CD4-positive, alpha-beta T cell treated with Interleukin-15 for 4 hours (primary cell): ENCODE measurements around the gene PERCC1.
"Not testable (repeated sequence)": the region's sequence is repeated elsewhere in the genome, so short reads cannot be mapped to it uniquely, and the experiment has no call there.

Source experiments
- DNase-seq: peaks from one replicate; pipeline ENCODE4 v3.0.0-alpha.2; 2020; ENCODE audit warnings: low spot score

Gene PERCC1

GRCh38 chr16:1450218-1450617, 19.3 kb downstream of the PERCC1 start:
- DNase-seq: no peak

DNA sequence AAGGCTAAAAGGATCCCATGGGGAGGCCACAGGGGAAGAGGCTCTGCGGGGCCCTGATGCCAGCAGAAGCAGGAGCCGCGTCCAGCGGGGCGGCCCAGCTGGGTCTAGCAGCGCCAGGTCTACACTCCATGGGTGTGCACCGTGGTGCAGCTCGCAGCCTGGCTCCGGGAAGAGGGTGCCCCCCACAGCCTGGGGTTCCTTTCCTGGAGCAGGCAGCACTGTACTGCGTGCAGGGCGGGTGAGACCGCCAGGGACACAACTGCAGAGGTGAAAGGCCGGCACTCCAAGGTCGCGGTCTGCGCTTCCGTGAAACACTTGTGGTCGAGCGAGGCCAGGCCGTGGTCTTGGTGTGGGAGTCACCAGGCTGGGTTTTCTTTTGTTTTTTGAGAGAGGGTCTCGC, 20.0 kb downstream of the PERCC1 start:
- no peak for DNase-seq

DNA sequence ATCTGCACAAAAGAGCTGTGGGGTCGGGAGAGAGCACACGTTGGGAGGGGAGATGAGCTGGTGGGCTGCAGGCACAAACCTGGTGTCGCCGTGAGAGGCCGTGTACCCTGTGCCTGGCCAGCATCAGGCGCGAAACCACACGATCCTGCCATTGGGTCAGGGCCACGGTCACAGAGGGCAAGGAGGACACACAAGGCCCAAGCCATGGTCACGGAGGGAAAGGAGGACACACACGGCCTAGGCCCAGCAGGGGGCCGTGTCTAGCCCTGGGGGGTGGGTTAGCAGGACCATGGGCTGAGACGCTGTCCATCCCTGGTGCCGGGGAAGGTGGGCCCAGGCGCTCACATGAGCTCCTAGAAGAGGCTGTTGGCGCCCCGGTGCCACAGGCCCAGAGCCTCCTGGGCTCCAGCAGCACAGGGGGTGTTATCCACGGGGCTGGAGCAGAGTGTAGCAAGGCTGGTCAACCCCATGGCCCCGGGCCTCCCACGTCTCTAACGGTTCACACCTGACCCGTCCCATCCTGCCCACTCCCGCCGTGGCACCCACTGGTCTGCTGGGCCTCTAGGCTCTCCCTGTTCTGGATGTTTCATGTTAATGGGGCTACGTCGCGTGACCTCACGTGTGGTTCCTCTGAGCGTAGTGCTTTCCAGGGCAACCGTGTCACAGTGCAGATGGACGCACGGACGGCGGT, 21.0 kb downstream of the PERCC1 start:
- DNase-seq: no peak

GRCh38 chr16:1452530-1452929, 21.7 kb downstream of the PERCC1 start:
- no peak for DNase-seq

DNA sequence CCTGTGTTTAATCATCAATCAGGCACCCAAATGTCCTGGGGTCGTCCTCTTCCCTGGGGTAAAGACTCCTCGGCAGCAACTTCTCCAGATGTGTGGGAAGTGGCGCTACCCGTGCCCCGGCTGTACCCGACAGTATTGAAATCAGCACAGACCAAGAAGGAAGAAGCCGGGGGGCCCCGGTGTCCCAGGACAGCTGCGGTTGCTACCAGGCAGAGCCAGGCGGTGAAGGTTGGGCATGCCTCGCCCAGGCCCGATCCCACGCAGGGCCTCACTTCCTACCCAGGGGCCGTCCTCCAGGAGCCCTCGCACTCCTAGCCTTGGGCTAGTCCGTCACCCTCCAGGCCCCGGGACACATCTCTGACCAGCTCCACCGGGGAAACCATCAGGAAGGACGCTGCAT, 22.4 kb downstream of the PERCC1 start:
- no peak for DNase-seq

DNA sequence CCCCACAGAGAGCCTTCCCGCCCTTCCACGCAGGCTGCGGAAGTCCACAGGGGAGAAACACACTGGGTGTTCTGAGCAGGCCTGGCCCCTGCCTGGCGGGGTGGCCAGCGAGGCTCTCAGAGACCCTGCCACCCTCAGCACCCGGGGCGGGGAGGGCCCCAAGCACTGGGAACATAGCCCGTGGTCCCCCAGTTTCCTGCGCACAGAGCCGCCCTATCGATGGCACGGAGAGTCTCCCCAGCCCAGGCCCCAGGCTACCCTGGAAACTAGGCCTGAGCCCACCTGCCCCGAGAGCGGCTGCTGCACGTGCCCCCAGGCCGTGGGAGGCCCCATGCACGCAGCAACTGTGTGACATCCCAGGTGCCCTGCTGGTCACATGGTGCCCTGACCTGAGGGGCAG, 23.7 kb downstream of the PERCC1 start:
- DNase-seq: no peak

DNA sequence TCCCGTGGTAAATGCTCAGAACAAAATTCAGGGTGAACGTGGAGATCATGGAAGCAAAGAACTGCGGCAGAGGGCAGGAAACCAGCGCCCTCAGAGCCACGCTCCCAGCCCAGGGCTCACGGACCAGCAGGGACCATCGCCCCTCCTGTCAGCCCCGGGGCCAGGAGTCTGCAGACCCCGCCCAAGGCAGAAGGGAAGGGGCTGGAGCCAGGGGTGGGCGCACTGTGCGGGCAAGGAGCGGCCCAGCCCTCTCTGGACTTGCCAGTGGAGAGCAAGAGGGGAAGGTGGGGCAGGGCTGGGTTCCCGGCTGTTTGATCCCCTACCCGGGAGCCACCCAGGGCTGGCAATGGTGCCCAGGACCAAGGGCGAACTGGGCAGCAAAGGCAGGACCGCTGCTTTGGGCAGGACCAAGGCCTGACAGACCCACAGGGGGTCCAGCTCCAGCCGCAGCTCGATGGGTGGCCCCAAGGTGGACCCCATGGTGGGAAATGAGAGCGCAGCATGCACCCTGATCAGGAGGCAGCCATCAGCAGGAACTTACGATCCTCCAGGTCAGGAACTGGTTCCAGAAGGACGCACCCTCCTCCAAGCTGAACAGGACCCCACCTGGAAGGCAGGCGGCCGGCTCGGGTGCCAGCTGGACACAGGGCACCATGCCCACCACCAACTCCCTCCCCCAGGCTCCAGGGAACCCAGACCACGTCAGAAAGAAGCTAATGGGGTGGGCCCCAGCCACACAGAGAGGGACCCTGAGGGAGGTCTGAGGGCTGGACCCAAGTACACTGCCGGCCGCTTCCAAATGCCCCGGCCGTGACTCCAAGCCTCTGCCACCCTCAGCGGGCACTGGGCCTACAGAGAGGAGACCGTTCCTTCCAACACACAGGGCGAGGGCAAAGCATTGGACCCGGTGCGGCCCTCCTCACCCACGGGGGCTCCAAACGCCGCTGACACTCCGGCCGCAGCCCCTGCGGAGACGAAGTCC, 24.6 kb downstream of the PERCC1 start:
- no peak for DNase-seq

DNA sequence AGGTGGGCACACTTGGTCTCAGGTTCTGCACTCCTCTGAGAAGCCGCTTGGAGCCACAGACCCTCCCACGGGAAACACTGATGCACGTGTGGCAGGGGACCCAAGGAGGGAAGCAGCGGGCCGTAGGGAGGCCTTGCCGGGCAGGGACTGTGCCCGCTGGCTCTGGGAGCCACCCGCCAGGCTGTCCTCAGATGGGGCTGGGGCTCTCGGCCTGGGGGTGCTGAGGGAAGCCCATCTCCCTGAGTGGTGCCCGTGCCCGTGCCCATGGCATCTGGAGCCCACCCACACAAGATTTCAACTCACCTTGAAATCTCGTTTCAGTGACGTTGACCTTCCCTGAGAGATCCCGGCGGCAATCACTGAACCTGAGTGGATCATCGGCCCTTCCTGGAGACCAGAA, 26.1 kb downstream of the PERCC1 start:
- no peak for DNase-seq

DNA sequence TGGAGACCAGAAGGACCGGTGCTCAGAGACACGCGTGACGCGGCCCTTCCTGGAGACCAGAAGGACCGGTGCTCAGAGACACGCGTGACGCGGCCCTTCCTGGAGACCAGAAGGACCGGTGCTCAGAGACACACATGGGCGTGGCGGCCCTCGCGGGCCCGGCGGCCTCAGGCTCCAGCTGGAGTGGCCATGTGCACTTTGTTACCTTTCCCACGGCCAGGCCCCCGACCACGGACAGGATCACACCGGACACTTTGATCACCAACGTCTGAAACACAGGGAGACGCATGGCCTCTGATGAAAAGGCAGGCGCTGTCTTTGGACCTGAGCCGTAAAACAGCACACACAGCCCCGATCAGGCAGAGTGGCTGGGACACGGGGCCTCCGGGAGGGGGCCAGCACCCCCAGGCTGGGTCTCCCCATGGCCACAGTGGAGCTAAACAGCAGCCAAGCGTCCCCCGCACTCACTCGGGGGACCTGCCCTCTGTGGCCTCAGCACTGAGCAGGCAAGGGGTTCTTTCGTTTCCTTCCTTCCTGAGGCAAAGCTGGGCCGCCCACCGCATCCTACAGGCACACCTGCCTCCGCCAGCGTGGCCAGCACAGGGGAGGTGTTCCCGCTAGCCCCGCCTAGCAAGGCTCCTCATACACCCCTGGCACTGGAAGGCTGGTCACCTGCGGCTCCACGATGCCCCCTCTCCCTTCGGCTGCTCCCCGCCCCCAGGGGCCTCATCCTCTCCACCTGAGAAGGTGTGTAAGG, 26.8 kb downstream of the PERCC1 start:
- no peak for DNase-seq

- no peak for DNase-seq
These were observed 27.6 kb downstream of the PERCC1 start for GRCh38 chr16:1458336-1458976.

DNA sequence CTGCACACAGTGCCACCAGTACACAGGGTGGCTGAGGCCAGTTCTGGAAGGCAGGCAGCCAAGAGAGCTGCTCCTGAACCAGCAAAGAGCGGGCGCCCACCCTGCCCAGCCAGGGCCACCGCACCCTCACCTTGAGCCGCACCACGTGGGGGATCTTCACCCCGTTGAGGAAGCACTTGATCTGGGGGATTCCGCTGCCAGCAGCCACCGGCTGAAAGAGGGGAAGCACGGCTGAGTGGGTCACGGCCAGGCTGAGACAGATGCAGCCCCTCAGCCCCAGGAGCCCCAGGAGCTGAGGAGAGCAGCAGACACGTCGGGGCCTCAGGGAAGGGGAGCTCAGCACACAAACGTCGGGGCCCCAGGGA, 28.1 kb downstream of the PERCC1 start:
- no peak for DNase-seq

DNA sequence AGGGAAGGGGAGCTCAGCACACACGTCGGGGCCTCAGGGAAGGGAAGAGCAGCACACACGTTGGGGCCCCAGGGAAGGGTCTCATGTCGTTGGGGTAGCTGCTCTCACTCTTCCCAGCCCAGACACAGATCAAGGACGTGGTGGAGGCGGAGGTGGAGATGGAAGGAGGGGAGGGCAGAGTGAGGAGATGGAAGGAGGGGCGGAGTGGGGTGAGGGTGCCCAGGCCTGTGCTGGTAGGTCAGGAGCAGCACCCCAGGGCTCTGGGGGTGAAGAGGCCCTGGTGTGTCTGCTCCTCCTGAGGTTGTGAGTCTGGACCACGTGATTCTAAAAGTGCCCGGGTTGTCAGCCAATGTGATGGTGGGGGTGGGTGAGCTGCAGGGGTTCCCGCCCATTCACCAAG, 29.1 kb downstream of the PERCC1 start:
- no peak for DNase-seq

- DNase-seq: no peak
These were observed 29.8 kb downstream of the PERCC1 start for GRCh38 chr16:1460602-1461138.

DNA sequence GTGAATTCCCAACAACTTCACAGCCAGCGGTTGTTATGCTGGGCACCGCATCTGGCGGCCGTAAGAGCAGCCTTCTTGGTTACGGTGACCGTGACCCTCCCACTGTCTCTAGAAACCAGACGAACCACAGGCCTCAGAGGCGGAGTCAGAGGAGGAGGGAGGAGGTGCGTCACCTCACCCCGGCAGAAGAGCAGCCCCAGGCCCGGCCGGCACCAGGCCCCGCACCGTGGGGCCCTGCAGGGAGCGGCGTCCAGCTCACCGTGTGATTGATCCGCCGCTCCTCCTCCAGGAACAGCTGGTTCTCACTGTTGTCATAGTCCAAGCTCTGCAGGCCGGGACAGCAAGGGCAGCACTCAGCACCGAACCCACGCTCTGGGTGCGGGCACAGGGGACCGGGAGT, 30.3 kb downstream of the PERCC1 start:
- no peak for DNase-seq

DNA sequence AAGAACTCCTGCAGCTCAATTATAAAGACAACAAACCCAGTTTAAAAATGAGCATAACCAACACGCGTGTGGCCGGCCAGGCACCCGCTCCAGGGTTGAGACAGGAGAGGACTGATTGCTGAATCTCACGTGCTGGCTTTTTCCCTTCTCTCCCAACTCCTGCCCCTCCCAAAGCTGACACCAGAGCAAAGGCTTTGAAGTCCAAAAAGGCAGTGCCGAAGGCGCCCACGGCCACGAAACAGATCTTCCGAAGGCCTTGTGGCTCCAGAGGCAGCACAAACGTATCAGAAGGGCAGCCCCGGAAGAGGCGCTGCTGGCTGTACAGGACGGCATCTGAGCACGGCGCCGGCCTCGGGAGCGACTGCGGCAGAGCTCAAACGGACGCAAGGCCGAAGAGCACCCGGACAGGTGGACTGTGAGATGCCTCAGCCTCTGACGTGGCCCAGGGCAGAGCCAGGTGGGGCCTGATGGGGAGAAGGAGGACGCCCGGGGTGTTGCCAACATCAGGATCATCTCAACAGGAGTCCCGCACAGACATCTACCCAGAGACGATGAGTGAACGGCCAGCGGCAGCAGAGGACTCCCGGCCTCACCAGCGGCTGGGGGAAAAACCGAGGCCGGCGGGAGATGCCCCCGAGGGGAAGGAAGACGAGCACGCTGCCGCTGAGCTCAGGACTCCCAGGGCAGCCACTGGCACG, 33.5 kb downstream of the PERCC1 start:
- no peak for DNase-seq

DNA sequence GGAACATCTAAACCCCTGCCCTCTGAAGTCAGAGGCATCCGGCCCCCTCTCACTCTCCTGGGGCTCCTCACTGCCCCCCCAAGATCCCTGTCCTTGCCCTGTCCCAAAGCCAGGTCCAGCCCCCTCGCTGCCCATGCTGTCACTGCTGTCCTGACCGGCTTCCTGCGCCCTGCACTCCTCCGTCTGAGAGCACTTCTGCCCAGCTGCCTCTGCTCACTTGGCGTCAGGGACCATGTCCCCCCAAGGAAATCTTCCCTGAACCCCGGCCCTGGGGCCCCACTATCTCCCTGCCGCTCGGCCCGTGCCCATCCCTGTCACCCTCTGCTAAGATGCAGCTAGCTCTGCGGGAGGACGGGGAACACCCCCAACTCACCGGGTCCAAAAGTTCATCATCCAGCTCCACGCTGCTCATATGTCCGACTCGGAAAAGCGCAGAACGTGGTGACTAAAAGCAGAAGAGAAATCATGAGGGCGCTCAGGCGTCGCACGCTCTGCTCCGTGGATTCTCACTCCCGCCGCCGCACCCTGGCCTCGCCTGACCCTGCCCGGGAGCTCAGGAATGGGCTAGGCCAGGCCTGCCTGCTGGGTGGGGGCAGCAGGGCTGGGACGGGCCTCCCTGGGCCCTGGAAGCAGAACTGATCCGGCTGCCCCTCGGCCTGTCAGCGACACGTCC, 34.2 kb downstream of the PERCC1 start:
- DNase-seq: no peak

DNA sequence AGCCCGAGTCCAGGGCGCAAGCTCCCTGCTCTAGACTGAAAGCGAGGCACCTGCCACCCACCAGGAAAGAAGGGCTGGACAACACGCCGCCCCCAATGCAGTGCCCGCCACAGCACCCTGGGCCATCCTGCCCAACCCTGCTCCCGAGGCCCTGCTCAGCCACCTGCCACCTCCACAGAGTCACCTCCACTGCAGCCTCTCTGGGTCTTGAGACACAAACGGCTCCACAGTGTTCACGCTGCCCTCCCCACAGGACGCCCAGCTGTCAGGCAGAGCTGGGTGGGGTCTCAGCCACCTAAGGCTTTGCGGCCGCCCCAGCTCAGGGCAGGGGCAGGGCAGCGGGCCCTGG, 34.7 kb downstream of the PERCC1 start:
- no peak for DNase-seq

DNA sequence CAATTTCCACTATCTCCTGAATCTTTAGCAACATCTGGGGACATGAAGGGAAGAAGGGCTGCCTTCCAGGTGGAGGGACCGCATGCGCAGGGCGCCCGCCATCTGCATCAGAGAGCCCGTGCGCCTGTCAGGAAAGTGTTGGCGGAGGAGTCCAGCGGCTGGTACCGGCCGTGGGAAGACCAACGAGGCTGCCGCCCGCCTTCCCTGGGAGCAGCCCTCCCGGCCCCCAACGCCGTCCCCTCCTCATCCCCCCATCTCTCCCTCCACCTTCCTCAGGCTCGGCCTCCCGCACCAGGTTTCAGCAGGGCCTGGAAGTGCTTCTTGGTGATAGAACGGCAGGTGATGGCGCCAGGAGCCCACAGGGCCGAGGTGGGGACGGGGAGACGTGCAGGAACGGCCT, 35.2 kb downstream of the PERCC1 start:
- DNase-seq: no peak

DNA sequence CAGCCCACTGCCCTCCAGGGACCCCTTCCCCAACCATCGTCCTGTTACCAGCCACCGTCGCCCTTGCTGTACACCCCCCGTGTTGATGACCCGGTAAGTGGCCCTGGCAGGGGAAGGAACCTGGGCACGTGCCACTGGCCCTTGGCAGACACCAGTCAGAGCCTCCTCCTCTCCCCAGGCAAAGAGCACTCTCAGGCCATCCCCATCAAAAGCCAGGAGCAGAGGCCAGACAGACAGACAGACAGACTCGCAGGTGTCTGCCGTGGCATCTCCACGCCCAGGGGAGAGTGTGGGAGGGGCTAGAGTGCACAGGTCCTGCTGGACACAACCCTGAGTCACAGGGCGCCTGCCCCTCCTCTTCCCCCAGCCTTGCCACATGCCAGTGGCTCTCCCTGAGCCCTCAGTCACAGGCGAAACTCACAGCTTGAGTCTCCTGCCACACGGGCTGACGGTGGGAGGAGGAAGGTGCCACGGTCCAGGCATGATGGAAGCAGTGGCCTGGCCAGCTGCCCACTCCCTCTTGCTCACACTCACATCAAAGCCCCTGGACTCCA, 36.2 kb downstream of the PERCC1 start:
- no peak for DNase-seq

DNA sequence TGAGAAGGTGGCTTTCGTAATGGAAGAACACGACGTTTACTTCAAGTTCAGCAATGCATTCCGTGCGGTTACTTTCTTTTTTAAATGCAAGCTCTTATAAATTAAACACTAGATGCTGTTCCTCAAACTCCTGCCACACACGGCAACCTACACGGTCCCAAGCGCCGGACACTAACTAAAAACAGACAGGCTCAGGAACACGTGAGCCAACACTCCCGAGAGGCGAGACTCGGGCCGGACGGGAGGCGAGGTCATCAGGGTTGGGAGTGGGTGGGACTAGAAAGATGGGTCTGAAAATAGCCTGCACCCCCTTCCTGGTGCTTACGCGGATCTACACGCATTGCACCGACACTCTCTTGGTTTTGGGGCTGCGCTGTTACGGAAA, 37.5 kb downstream of the PERCC1 start:
- no peak for DNase-seq

DNA sequence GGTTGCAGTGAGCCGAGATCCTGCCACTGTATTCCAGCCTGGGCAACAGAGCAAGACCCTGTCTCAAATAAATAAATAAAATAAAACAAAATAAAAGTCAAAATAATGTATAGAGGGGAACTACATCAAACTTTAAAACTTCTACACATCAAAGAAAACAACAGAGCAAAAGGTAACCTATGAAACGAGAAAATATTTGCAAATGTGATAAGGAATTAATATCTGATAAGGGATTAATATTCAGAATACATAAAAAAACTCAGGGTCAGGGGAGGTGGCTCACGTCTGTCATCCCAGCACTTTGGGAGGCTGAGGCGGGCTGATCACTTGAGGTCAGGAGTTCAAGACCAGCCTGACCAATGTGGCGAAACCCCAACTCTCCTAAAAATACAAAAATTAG, 38.3 kb downstream of the PERCC1 start:
- not testable (repeated sequence) for DNase-seq
